ENCODE data around the gene ECI2.

DNA sequence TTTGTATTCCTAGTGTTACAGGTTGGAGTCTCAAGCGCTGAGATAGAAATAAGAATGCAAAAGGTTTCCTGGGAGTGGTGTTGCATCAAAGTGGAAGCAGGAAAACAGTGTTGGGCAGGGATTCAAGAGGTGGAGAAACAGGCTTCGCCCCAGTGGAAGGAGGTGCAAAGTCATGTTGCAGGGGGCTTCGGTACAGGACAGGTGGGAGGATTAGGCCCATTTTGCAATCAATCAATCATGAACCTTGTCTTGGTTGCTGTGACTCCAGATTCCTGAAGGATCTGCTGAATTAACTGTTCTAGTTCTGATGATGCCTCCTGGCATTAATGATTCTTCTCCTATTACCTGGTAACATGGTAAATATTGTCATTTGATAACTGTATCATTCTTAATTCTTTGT lies 34.1 kb downstream of the ECI2 start:
- no peak for TF ChIP-seq POLR2A (IDR thresholded peaks at IDR 0.05)
- TF ChIP-seq, protein P1, sequence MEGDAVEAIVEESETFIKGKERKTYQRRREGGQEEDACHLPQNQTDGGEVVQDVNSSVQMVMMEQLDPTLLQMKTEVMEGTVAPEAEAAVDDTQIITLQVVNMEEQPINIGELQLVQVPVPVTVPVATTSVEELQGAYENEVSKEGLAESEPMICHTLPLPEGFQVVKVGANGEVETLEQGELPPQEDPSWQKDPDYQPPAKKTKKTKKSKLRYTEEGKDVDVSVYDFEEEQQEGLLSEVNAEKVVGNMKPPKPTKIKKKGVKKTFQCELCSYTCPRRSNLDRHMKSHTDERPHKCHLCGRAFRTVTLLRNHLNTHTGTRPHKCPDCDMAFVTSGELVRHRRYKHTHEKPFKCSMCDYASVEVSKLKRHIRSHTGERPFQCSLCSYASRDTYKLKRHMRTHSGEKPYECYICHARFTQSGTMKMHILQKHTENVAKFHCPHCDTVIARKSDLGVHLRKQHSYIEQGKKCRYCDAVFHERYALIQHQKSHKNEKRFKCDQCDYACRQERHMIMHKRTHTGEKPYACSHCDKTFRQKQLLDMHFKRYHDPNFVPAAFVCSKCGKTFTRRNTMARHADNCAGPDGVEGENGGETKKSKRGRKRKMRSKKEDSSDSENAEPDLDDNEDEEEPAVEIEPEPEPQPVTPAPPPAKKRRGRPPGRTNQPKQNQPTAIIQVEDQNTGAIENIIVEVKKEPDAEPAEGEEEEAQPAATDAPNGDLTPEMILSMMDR (IDR thresholded peaks at IDR 0.05), result no peak

Measured in esophagus squamous epithelium (tissue), 4 donors.